Measurements from ENCODE around the gene CTIF. TPM values are rescaled to one million over a fixed set of nuclear protein-coding genes. Genes with fewer than 3 reads are reported as not detected.

Gene CTIF
- total RNA-seq, 2 donors from 2014 or later = 7.9 to 8.2 TPM

- Mint-ChIP-seq H3K27ac (no peak overlapping the region), H3K9me3 (no peaks in the 10 kb centered on the region), H3K4me1 (peaks cover 12% of the 10 kb centered on the region)
Measured at GRCh38 chr18:48617844-48618497, 79.1 kb downstream of the CTIF start.

GRCh38 chr18:48619016-48619415 lies 80.2 kb downstream of the CTIF start:
- Mint-ChIP-seq H3K4me3 (no peak overlapping the region), H3K27ac (no peak overlapping the region), H3K4me1 (peaks cover 12% of the 10 kb centered on the region), H3K36me3 (ENCODE audit: low read depth) (no peaks in the 10 kb centered on the region), H3K9me3 (no peaks in the 10 kb centered on the region), H3K27me3 (no peaks in the 10 kb centered on the region)
- no peak for ATAC-seq (replicated peaks)

More at GRCh38 chr18:48617844-48618497, 79.1 kb downstream of the CTIF start:
- no peaks in the 10 kb centered on the region for H3K27me3 Mint-ChIP-seq
- no peak overlapping the region for H3K4me3 Mint-ChIP-seq
- no peaks in the 10 kb centered on the region for H3K36me3 Mint-ChIP-seq (ENCODE audit: low read depth)
- ATAC-seq (replicated peaks) = no peak

DNA sequence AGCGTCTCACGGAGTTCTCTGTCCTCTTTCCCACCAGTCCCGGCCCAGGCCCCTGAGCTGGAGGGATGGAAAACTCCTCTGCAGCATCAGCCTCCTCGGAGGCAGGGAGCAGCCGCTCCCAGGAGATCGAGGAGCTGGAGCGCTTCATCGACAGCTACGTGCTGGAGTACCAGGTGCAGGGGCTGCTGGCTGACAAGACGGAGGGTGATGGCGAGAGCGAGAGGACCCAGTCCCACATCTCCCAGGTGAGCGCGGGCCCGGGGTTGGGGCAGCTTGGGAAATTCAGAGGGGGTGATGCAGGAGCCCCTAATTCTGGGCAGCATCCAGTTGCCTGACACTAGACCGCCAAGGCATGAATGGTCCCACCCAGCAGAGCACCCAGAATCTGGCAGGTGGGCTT lies 80.7 kb downstream of the CTIF start:
- no peak for ATAC-seq (replicated peaks)
- H3K27ac Mint-ChIP-seq = no peak overlapping the region
- H3K9me3 Mint-ChIP-seq = no peaks in the 10 kb centered on the region
- H3K36me3 Mint-ChIP-seq (ENCODE audit: low read depth) = no peaks in the 10 kb centered on the region
- peaks cover 12% of the 10 kb centered on the region for H3K4me1 Mint-ChIP-seq
- no peaks in the 10 kb centered on the region for H3K27me3 Mint-ChIP-seq
- no peak overlapping the region for H3K4me3 Mint-ChIP-seq

DNA sequence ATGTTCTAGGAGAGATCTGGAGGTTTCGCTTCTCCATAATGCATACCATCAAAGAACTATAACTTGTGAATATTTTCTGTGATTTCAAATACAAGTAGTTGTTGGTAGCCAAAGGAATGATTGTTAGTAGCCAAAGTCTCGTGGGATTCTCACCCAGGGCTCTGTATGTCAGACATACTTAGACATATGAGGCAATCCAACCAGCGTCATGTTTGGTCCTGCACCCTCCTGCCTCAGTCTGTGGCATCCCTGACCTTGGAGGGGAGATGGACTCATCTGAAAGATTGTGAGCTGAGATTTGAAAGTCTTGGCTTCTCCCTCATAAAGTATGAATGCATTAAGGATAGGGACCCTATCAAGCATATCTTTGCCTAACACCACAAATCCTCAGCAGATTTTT lies 81.2 kb downstream of the CTIF start:
- Mint-ChIP-seq H3K27ac (no peak overlapping the region), H3K4me1 (peaks cover 12% of the 10 kb centered on the region), H3K9me3 (no peaks in the 10 kb centered on the region), H3K27me3 (no peaks in the 10 kb centered on the region), H3K4me3 (no peak overlapping the region), H3K36me3 (ENCODE audit: low read depth) (no peaks in the 10 kb centered on the region)
- ATAC-seq (replicated peaks) = no peak

- no peaks in the 10 kb centered on the region for H3K27me3 Mint-ChIP-seq
- no peak for ATAC-seq (replicated peaks)
- peaks cover 12% of the 10 kb centered on the region for H3K4me1 Mint-ChIP-seq
- no peaks in the 10 kb centered on the region for H3K36me3 Mint-ChIP-seq (ENCODE audit: low read depth)
- no peaks in the 10 kb centered on the region for H3K9me3 Mint-ChIP-seq
- no peak overlapping the region for H3K4me3 Mint-ChIP-seq
- H3K27ac Mint-ChIP-seq = no peak overlapping the region
Measured at GRCh38 chr18:48621240-48621639, 82.4 kb downstream of the CTIF start.

GRCh38 chr18:48621815-48622555 lies 83.2 kb downstream of the CTIF start:
- no peak overlapping the region for H3K27ac Mint-ChIP-seq
- no peak for ATAC-seq (replicated peaks)
- H3K4me1 Mint-ChIP-seq = peaks cover 13% of the 10 kb centered on the region
- H3K4me3 Mint-ChIP-seq = no peak overlapping the region
- no peaks in the 10 kb centered on the region for H3K27me3 Mint-ChIP-seq
- no peaks in the 10 kb centered on the region for H3K36me3 Mint-ChIP-seq (ENCODE audit: low read depth)
- no peaks in the 10 kb centered on the region for H3K9me3 Mint-ChIP-seq

GRCh38 chr18:48622911-48623431 lies 84.1 kb downstream of the CTIF start:
- no peak for ATAC-seq (replicated peaks)
- Mint-ChIP-seq H3K27me3 (no peaks in the 10 kb centered on the region), H3K9me3 (no peaks in the 10 kb centered on the region), H3K27ac (no peak overlapping the region), H3K4me1 (peaks cover 17% of the 10 kb centered on the region), H3K36me3 (ENCODE audit: low read depth) (no peaks in the 10 kb centered on the region), H3K4me3 (no peak overlapping the region)

GRCh38 chr18:48623468-48624235 lies 84.8 kb downstream of the CTIF start:
- peaks cover 17% of the 10 kb centered on the region for H3K4me1 Mint-ChIP-seq
- no peaks in the 10 kb centered on the region for H3K27me3 Mint-ChIP-seq
- H3K9me3 Mint-ChIP-seq = no peaks in the 10 kb centered on the region
- H3K4me3 Mint-ChIP-seq = no peak overlapping the region
- no peaks in the 10 kb centered on the region for H3K36me3 Mint-ChIP-seq (ENCODE audit: low read depth)
- no peak overlapping the region for H3K27ac Mint-ChIP-seq
- no peak for ATAC-seq (replicated peaks)

- no peak overlapping the region for H3K27ac Mint-ChIP-seq
- ATAC-seq (replicated peaks) = no peak
Measured at GRCh38 chr18:48624856-48625255, 86.0 kb downstream of the CTIF start.

GRCh38 chr18:48627216-48627615 lies 88.4 kb downstream of the CTIF start:
- H3K4me3 Mint-ChIP-seq = no peak overlapping the region
- H3K27ac Mint-ChIP-seq = no peak overlapping the region
- H3K4me1 Mint-ChIP-seq = peaks cover 8% of the 10 kb centered on the region
- no peaks in the 10 kb centered on the region for H3K9me3 Mint-ChIP-seq
- no peaks in the 10 kb centered on the region for H3K36me3 Mint-ChIP-seq (ENCODE audit: low read depth)
- no peaks in the 10 kb centered on the region for H3K27me3 Mint-ChIP-seq
- ATAC-seq (replicated peaks) = no peak

More at GRCh38 chr18:48624856-48625255, 86.0 kb downstream of the CTIF start:
- H3K4me1 Mint-ChIP-seq = peaks cover 17% of the 10 kb centered on the region
- H3K9me3 Mint-ChIP-seq = no peaks in the 10 kb centered on the region
- H3K36me3 Mint-ChIP-seq (ENCODE audit: low read depth) = no peaks in the 10 kb centered on the region
- no peak overlapping the region for H3K4me3 Mint-ChIP-seq
- H3K27me3 Mint-ChIP-seq = no peaks in the 10 kb centered on the region

GRCh38 chr18:48629730-48630324 lies 91.0 kb downstream of the CTIF start:
- no peak for ATAC-seq (replicated peaks)

DNA sequence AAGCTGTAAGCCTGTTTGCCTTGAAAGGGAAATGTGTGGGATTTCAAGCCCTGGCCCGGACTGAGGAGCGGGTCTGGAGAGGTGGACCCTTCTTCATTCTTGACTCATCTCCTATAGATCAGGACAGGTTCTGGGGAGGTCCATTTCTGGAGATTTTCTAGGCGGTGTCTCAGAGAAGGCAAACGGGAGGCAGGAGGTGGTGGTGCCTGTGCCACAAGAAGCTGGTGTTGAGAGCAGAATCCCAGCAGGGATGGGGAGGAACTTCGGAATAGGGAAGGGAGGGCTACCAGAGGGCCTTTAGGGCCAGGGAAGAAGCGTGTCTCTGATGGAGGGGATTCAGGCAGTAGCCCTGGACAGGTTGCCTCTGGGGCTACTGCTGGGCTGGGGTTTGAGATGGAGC lies 93.0 kb downstream of the CTIF start:
- Mint-ChIP-seq H3K27me3 (no peaks in the 10 kb centered on the region), H3K27ac (no peak overlapping the region), H3K9me3 (no peaks in the 10 kb centered on the region), H3K4me1 (peaks cover 5% of the 10 kb centered on the region), H3K4me3 (no peak overlapping the region), H3K36me3 (ENCODE audit: low read depth) (no peaks in the 10 kb centered on the region)
- ATAC-seq (replicated peaks) = no peak

More at GRCh38 chr18:48629730-48630324, 91.0 kb downstream of the CTIF start:
- Mint-ChIP-seq H3K4me3 (no peak overlapping the region), H3K27ac (no peak overlapping the region), H3K27me3 (no peaks in the 10 kb centered on the region), H3K4me1 (peaks cover 5% of the 10 kb centered on the region), H3K9me3 (no peaks in the 10 kb centered on the region), H3K36me3 (ENCODE audit: low read depth) (no peaks in the 10 kb centered on the region)

- no peak for ATAC-seq (replicated peaks)
- H3K4me3 Mint-ChIP-seq = no peak overlapping the region
- no peaks in the 10 kb centered on the region for H3K36me3 Mint-ChIP-seq (ENCODE audit: low read depth)
- no peaks in the 10 kb centered on the region for H3K27me3 Mint-ChIP-seq
- H3K27ac Mint-ChIP-seq = no peak overlapping the region
- no peaks in the 10 kb centered on the region for H3K4me1 Mint-ChIP-seq
- H3K9me3 Mint-ChIP-seq = no peaks in the 10 kb centered on the region
Measured at GRCh38 chr18:48632676-48633257, 93.9 kb downstream of the CTIF start.

GRCh38 chr18:48634491-48634890 lies 95.7 kb downstream of the CTIF start:
- H3K36me3 Mint-ChIP-seq (ENCODE audit: low read depth) = no peaks in the 10 kb centered on the region
- no peak overlapping the region for H3K4me3 Mint-ChIP-seq
- H3K27me3 Mint-ChIP-seq = no peaks in the 10 kb centered on the region
- no peaks in the 10 kb centered on the region for H3K4me1 Mint-ChIP-seq
- no peak for ATAC-seq (replicated peaks)
- H3K9me3 Mint-ChIP-seq = no peaks in the 10 kb centered on the region
- H3K27ac Mint-ChIP-seq = no peak overlapping the region
